Measurements from ENCODE around the gene JRKL.

DNA sequence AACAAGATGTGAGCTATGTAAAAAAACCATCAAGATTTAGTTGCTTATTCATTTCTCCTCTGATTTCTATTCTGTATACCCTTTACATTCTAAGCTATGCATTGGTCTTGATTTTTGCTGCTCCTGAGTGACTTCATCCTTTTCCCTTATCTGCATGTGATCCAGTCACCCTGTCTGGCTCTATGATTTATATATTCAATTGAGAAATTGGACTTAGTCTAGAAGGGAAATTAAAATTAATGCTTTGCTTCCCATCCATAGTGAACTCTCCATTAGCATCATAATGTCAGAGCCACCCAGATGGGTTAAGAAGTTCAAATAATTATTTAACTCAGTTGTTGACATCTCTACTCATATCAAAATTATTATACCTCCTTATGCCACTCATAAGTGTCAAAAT is 5.0 kb downstream of the JRKL start:
- TF ChIP-seq POLR2AphosphoS5 (IDR thresholded peaks at IDR 0.05) (no peak), CTCF (IDR thresholded peaks at IDR 0.05) (no peak), POLR2A (IDR thresholded peaks at IDR 0.05) (no peak), EP300 (IDR thresholded peaks at IDR 0.05; ENCODE audit: low read depth) (no peak)
